Osteoblast (primary cell): ENCODE results near the gene NR2F1-AS1. TPM values are rescaled to one million over a fixed set of nuclear protein-coding genes. Genes with fewer than 3 reads are reported as not detected.

Experiments used
- DNase-seq: peaks from one replicate; pipeline ENCODE4 v3.0.0; 2011; ENCODE audit warnings: low spot score, mixed read lengths; ENCODE audit not compliant: insufficient read length; ENCODE audit errors: missing footprints
- H2AFZ ChIP-seq: 2 replicates; pipeline ENCODE4 v1.6.0; 2011; ENCODE audit warnings: mild to moderate bottlenecking, low read length
- H3K27ac ChIP-seq: 2 replicates; pipeline ENCODE4 v1.5.1; 2011; ENCODE audit warnings: mild to moderate bottlenecking, low read depth, low read length, moderate library complexity
- H3K27me3 ChIP-seq: 2 replicates; pipeline ENCODE4 v1.6.0; 2012; ENCODE audit warnings: mild to moderate bottlenecking, control low read depth, inconsistent platforms, low read length, moderate library complexity; ENCODE audit not compliant: insufficient read depth
- H3K36me3 ChIP-seq: 2 replicates; pipeline ENCODE4 v1.5.1; 2011; ENCODE audit warnings: mild to moderate bottlenecking, low read length, control low read depth, moderate library complexity; ENCODE audit not compliant: insufficient read depth
- H3K4me1 ChIP-seq: 2 replicates; pipeline ENCODE4 v1.5.1; 2011; ENCODE audit warnings: mild to moderate bottlenecking, low read length, control low read depth, moderate library complexity; ENCODE audit not compliant: insufficient read depth
- H3K4me2 ChIP-seq: 2 replicates; pipeline ENCODE4 v1.6.0; 2011; ENCODE audit warnings: mild to moderate bottlenecking, low read length; ENCODE audit not compliant: insufficient read depth
- H3K4me3 ChIP-seq: fragments of 200-600 bp; sonication (generic); 3 replicates; pipeline ENCODE4 v1.5.1; 2012; ENCODE audit warnings: mild to moderate bottlenecking, low read length, inconsistent platforms; ENCODE audit not compliant: insufficient read depth
- H3K79me2 ChIP-seq: 2 replicates; pipeline ENCODE4 v1.6.0; 2012; ENCODE audit warnings: mild to moderate bottlenecking, low read length, control low read depth, inconsistent platforms; ENCODE audit not compliant: insufficient read depth
- H3K9me3 ChIP-seq: 2 replicates; pipeline ENCODE4 v1.5.1; 2011; ENCODE audit warnings: low read depth, low read length, control low read depth
- H4K20me1 ChIP-seq: 2 replicates; pipeline ENCODE4 v1.6.0; 2012; ENCODE audit warnings: mild to moderate bottlenecking, low read length, control low read depth; ENCODE audit not compliant: insufficient read depth
- CTCF ChIP-seq: IDR thresholded peaks from 2 replicates; pipeline ENCODE4 v1.5.1; 2011; ENCODE audit warnings: mild to moderate bottlenecking, low read depth, low read length, moderate library complexity; ENCODE audit errors: extremely low read depth
- total RNA-seq: library from RNA; depleted of rRNA; stranded (reverse); fragments of >200 nt; gene quantifications from 2 replicates; pipeline ENCODE4 v1.2.3, GENCODE V29; 2012

NR2F1-AS1 gene
- total RNA-seq, 1 donor: 15.9 TPM

- no peak overlapping the region for H3K27ac ChIP-seq
- no peak overlapping the region for H3K4me2 ChIP-seq
- no peak overlapping the region for H2AFZ ChIP-seq
- H3K4me1 ChIP-seq: no peaks in the 10 kb centered on the region
- no peaks in the 10 kb centered on the region for H4K20me1 ChIP-seq
- H3K36me3 ChIP-seq: no peaks in the 10 kb centered on the region
- no peak overlapping the region for H3K4me3 ChIP-seq
- H3K27me3 ChIP-seq: no peaks in the 10 kb centered on the region
- no peaks in the 10 kb centered on the region for H3K79me2 ChIP-seq
- TF ChIP-seq CTCF: no peak
- no peaks in the 10 kb centered on the region for H3K9me3 ChIP-seq
- no peak for DNase-seq
These were observed 209.1 kb downstream of the NR2F1-AS1 start for GRCh38 chr5:93371893-93372292.

- no peak for DNase-seq
- no peaks in the 10 kb centered on the region for H3K27me3 ChIP-seq
- no peak overlapping the region for H3K4me2 ChIP-seq
- no peak overlapping the region for H2AFZ ChIP-seq
- peaks cover 10% of the 10 kb centered on the region for H3K4me1 ChIP-seq
- TF ChIP-seq CTCF: no peak
- no peaks in the 10 kb centered on the region for H4K20me1 ChIP-seq
- H3K27ac ChIP-seq: no peak overlapping the region
- H3K79me2 ChIP-seq: no peaks in the 10 kb centered on the region
- no peak overlapping the region for H3K4me3 ChIP-seq
- no peaks in the 10 kb centered on the region for H3K9me3 ChIP-seq
- H3K36me3 ChIP-seq: no peaks in the 10 kb centered on the region
These were observed 216.6 kb downstream of the NR2F1-AS1 start for GRCh38 chr5:93364378-93364777.

- Histone ChIP-seq H3K4me3 (no peak overlapping the region), H3K4me1 (peaks cover 28% of the 10 kb centered on the region), H3K79me2 (no peaks in the 10 kb centered on the region), H3K27me3 (no peaks in the 10 kb centered on the region), H2AFZ (no peak overlapping the region), H3K27ac (no peak overlapping the region), H3K4me2 (no peak overlapping the region), H4K20me1 (no peaks in the 10 kb centered on the region), H3K36me3 (no peaks in the 10 kb centered on the region), H3K9me3 (no peaks in the 10 kb centered on the region)
- no peak for DNase-seq
- no peak for TF ChIP-seq CTCF
These were observed 220.5 kb downstream of the NR2F1-AS1 start for GRCh38 chr5:93360436-93361088.

DNA sequence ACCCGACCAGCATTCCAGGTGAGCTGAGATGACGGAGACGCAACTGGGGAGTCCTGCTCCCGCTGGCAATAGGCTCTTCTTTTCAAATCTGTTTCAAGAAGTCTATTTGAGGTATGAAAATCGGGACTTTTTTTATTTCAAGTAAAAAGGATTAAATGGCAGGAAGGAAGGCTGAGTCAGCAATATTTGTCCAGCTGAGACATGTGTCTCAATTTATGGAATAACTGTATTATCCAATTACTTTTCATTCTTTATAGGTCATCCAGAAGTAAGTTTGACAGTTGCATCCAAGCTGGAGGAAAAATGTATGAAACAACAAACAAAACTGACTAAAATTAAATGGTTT is 221.1 kb downstream of the NR2F1-AS1 start:
- no peaks in the 10 kb centered on the region for H3K79me2 ChIP-seq
- no peak for TF ChIP-seq CTCF
- no peaks in the 10 kb centered on the region for H4K20me1 ChIP-seq
- DNase-seq: no peak
- H3K27me3 ChIP-seq: no peaks in the 10 kb centered on the region
- peak overlapping the region; percentile 64 for H3K27ac ChIP-seq
- peak overlapping the region; percentile 18 for H3K4me3 ChIP-seq
- no peaks in the 10 kb centered on the region for H3K9me3 ChIP-seq
- no peaks in the 10 kb centered on the region for H3K36me3 ChIP-seq
- H3K4me1 ChIP-seq: peaks cover 31% of the 10 kb centered on the region
- H2AFZ ChIP-seq: peak overlapping the region; percentile 62
- H3K4me2 ChIP-seq: peak overlapping the region; percentile 22

Other genes starting within 250 kb of the NR2F1-AS1 start
- gene NR2F1, start 2.0 kb upstream of the NR2F1-AS1 start, total RNA-seq: 7.2 and 10.6 TPM in 2 replicates
- 1.8 and 2.9 TPM in 2 replicates for gene POU5F2, start 160.4 kb upstream of the NR2F1-AS1 start, total RNA-seq